GM19438 (cell line): ENCODE measurements around the gene SYT6.
A peak's percentile ranks its signal among the peaks of the same experiment; 100 is the strongest.

Experiments used
- ATAC-seq: cut with Tn5 transposase; IDR thresholded peaks from one replicate; pipeline ENCODE4 v1.9.1; 2021; ENCODE audit warnings: low read depth; ENCODE audit not compliant: unreplicated experiment

SYT6 gene

GRCh38 chr1:114122941-114123618 is 30.6 kb downstream of the SYT6 start:
- ATAC-seq, result no peak

GRCh38 chr1:114118351-114118990 is 35.2 kb downstream of the SYT6 start:
- no peak for ATAC-seq

DNA sequence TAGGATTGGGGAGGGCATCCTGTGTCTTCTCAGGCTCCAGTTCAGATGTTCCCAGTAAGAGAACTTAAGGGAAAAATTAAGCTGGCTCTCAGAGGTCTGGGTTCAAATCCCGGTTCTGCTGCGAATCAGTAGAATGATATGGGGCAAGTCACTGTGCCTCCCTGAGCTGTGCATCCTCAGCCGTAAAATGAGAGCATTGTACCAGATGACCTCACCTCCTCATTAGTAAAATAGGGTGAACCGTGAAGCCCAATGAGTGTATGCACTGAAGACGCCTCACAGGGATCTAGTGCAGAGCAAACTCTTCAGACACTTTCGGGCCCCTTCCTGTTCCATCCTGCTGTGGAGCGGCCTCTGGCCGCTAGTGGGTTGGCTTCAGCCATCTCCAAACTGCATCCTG is 36.0 kb downstream of the SYT6 start:
- no peak for ATAC-seq

- no peak for ATAC-seq
These were observed 37.6 kb downstream of the SYT6 start for GRCh38 chr1:114116086-114116485.

GRCh38 chr1:114114185-114115094 is 39.2 kb downstream of the SYT6 start:
- ATAC-seq, result no peak

- ATAC-seq, result no peak
These were observed 40.1 kb downstream of the SYT6 start for GRCh38 chr1:114113411-114114184.

GRCh38 chr1:114112775-114113174 is 40.9 kb downstream of the SYT6 start:
- no peak for ATAC-seq

DNA sequence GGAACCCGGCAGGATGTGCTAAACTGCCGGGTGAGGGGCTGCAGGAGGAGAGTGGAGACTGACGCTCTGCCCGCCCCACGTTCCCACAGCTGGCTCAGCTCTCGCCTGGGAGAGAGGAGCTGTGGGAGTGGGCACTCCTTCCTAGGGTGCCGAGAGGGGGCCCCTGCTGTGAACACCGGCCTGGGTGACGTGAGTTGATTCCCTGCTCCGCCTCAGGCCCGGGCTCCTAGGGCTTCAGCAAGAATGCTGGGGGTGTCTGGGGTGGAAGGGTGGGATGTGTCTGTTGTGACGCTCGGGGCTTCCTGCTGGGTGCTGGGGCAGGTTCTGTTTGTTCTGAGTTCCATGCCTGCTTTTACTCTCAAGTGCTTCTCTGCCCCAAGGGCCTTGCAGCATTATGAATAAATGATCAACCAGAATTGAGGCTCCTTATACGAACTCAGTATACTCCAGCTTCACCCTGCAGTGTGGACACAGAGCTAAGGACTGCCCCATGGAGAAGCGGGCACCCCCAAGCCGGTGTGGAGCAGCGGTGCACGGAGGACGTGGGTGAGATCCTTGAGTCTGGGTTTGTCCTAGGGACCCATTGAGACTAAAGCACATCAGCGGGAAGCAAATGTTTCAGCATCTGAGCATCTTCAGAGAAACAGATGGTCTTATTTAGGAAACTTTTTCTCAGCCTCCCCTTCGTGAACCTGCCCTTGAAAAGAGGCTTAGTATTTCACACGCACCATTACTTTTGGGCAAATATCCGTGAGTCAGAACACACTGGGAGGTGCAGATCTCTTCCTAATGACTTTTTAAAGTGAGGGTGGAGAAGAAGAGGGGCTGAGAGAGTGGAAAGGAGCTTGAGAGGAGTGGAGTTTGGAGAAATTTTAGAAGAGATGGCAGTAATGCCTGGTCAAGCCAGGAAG is 41.7 kb downstream of the SYT6 start:
- ATAC-seq, result no peak

DNA sequence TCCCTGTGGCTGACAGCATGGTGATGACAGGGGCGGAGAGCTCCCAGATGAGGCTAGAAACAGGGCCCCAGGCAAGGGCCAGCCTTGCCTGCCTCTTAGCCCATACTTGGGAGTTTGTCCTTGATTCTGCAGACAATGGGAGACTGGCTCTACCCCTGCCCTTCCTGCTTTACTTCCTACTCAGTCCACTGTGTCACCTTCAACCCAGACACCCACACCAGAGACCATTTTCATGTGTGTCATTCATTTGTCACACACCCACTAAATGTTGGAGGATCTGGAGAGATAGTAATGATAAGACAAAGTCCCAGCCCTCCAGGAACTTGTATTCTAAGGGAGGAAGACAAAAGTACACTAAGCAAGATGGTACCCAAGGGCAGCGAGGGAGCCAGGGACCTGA is 43.7 kb downstream of the SYT6 start:
- ATAC-seq, result no peak

DNA sequence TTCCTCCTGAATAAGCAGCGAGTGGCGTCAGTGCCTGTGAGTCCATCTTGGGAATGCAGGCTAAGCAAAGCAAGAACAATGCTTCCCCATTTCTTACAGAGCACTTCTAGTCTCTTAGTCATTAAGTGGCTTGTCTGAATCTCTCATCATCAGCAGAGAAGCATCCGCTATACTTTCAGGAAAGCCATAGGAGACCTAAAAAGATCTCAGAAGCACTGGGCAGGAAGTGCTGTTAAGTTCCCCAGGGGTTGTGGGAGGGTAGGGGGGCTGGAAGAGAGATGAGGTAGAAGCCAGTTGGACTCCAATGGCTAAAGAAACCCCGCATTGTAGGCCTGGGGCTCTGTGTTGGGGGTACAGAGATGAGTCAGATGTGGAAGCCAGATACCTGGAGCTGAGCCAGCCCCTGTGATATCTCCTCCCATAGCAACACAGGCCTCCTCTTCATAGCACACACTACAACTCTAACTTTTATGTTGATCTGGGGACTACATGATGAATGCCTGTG is 44.9 kb downstream of the SYT6 start:
- ATAC-seq, result peak; percentile 86

GRCh38 chr1:114107474-114108435 is 45.9 kb downstream of the SYT6 start:
- no peak for ATAC-seq

- no peak for ATAC-seq
These were observed 48.2 kb downstream of the SYT6 start for GRCh38 chr1:114105421-114105979.

DNA sequence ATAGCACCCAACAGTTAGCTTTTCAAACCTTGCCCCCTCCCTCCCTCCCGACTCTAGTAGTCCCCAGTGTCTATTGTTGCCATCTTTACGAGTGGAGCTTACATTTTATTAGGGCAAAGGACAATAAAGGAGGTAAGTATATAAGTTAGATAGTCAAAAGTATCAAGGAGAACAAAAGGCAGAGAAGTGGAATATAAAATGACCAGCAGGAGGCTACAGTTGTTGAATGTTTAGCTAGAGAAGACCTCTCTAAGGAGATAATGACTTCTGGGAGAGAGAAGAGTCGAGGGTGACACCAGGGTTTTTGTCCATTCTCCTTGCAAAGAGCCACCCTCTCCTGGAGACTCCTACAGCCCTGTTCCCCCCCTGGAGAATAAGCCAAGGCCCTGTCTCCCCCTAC is 48.7 kb downstream of the SYT6 start:
- ATAC-seq, result no peak

- no peak for ATAC-seq
These were observed 49.7 kb downstream of the SYT6 start for GRCh38 chr1:114103992-114104391.

DNA sequence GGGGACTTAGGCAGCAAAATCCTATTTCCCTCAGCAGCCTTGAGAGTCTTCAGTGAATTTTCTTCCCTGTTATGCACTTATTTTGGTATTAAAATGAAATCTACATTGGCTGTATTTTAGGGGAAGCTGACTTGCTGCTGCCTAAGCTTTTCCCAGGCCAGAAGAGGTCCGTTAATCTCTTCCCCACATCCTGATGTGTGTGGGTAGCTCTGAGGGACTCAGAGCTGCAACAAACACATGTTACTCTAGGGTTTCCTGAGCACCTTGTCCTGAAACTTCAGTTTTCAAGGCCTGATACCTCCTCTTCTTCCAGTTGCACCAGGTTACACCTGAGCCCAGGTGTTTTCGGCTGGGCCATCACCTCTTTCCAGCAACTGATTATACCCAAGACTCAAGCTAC is 51.5 kb downstream of the SYT6 start:
- ATAC-seq, result no peak

DNA sequence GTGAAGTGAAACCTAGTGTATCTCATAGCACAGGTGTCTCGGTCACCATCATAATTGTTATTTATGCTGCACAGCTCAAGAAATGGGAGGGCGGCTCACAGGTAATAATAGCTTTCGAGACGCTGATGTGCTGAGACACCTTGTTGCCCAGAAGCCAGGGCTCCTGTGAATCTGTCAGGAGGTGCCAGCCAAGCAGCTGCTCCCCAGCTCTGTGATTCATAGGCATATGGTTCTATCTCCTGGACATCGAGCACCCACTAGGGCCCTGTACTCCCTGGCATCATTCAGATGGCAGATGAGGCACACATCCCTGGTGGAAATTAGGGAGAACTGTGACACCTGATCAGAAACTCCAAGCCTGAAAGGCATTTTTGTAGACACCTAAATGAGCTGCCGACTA is 53.5 kb downstream of the SYT6 start:
- no peak for ATAC-seq

DNA sequence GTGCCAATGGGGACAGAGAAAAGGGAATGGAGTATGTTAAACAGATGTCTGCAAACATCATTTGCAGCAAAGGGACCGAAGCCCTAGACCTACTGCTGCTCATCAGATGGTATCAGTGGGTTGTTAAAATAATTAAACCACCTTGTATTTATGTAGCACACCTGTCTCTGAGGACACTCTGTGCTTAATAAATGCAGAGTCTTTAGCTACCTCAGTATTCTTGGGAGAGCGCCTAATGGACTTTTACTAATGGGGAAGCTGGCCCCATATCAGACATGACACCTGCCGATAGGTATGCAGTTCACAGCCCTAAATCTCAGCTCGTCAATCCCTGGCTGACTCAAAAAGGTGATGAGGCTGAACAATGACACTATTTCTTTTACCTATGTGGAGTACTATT is 54.4 kb downstream of the SYT6 start:
- no peak for ATAC-seq

DNA sequence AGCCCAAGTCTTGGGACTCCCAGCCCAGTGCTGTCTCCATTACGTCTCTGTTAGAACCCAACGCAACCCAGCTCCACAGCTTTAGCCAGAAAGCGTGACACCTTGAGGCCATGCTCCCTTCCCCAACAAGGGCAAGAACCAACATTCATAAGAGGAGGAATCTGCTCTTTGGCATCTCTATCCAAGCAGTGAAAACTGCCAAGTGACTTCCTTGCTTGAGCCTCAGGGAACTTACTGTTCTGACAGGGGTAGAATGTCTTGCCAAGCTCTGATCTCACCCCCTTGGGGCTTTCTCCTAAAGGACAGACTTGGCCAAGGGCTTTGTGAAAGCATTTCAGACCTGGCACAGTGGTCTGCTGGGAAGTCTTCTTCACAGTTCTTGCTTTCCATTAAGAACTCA is 56.6 kb downstream of the SYT6 start:
- no peak for ATAC-seq
